Measurements from ENCODE around the gene ATP5F1D. TPM values are rescaled to one million over a fixed set of nuclear protein-coding genes. Genes with fewer than 3 reads are reported as not detected.
"Not testable (repeated sequence)": the region's sequence is repeated elsewhere in the genome, so short reads cannot be mapped to it uniquely, and the experiment has no call there.

ATP5F1D gene
- total RNA-seq, 2 donors from 2014 or later = 148 to 210 TPM

DNA sequence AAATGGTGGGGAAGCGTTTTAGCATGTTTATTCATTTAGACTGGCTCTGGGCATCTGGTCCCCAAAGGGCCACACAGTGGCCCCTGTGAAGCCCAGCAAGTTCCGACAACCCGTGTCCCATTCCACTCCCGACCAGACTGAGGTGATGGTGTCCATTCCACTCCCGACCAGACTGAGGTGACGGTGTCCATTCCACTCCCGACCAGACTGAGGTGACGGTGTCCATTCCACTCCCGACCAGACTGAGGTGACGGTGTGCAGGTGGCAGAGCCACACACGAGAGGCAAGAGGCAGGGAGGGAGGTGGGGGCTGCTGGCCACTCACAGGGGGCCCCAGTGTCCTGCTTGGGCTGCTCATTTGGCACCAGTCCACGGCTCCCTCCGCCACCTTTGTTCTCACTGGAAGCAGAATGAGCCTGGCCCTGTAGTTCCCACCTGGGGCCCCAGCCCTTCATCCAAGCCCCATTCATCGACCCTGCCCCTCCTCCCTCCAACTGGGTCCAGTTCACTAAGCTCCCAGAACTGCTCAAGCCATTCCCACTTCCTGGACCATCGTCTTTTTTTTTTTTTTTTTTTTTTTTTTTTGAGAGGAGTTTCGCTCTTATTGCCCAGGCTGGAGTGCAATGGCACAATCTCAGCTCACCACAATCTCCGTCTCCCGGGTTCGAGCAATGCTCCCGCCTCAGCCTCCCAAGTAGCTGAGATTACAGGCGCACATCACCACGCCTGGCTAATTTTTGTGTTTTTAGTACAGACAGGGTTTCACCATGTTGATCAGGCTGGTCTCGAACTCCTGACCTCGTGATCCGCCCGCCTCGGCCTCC lies 4.9 kb downstream of the ATP5F1D start:
- peaks cover 12% of the 10 kb centered on the region for H3K36me3 Mint-ChIP-seq (ENCODE audit: low read depth)
- H3K27me3 Mint-ChIP-seq; H3K27ac Mint-ChIP-seq; H3K4me3 Mint-ChIP-seq; H3K4me1 Mint-ChIP-seq; H3K9me3 Mint-ChIP-seq; ATAC-seq (replicated peaks): not testable (repeated sequence)

DNA sequence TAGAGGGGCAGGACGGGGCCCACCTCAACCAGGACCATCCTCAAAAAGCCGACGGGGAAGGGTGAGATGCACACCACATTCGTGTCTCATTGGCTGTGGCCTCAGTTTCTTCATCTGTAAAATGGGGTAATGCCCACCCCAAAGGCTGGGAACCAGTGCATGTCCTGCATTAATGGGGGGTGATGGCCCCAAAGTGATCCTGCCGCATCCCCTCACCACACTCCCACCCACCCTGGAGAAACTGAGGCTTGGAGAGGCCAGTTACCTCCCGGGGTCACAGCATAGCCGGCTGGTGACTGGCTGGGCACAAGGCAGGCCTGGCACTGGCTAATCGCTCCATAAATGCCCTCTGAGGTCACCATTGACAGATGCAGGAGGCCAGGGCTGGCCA lies 6.2 kb downstream of the ATP5F1D start:
- Mint-ChIP-seq H3K9me3 (no peaks in the 10 kb centered on the region), H3K27me3 (no peaks in the 10 kb centered on the region), H3K36me3 (ENCODE audit: low read depth) (peaks cover 25% of the 10 kb centered on the region), H3K4me3 (peak overlapping the region; percentile 47), H3K4me1 (no peaks in the 10 kb centered on the region), H3K27ac (no peak overlapping the region)
- ATAC-seq (replicated peaks) = no peak

DNA sequence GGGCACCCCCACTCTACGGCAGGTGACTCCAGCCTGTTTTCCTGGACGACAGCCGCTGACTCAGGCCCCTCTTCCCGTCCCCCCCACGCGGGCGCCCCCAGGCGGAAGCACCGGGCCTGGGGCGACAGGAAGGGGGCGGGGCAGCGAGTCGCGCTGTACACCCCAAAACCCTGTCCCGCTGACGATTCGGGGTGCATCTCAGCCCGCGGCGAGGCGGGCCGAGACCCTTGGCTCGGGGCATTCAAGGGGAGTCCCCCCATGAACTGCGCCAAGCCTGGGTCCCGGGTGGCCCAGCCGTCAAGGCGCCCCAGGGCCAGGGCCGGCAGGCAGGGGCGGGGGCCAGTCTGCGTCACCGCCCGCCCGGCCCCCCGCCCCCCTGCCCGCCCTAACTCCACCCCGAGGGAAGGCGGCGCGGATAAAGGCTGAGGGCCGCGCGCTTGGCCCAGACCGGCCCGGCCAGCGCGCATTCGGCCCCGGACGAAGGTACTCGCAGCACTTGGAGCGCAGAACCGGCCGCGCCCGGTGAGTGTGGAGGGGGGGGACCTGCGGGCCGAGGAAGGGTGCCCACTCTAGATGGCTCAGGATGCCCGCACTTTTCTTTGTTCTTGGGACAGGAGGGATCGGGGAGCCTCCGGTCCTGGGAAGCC lies 6.7 kb downstream of the ATP5F1D start, which contains the start of gene MIDN:
Gene MIDN, plus strand, starts transcription at position 445 of the 647 bp plus-strand sequence. CDS start 1,714 bp downstream, outside the sequence.
- H3K4me3 Mint-ChIP-seq = peak within 1 kb of the TSS; percentile 47
- no peak within 1 kb of the TSS for H3K27ac Mint-ChIP-seq
- no peaks in the 10 kb centered on the region for H3K4me1 Mint-ChIP-seq
- peaks cover 30% of the 10 kb centered on the region for H3K36me3 Mint-ChIP-seq (ENCODE audit: low read depth)
- no peaks in the 10 kb centered on the region for H3K9me3 Mint-ChIP-seq
- peak; percentile 42 for ATAC-seq (replicated peaks)
- no peaks in the 10 kb centered on the region for H3K27me3 Mint-ChIP-seq

- ATAC-seq (replicated peaks) = peak; percentile 20
- Mint-ChIP-seq H3K4me1 (no peaks in the 10 kb centered on the region), H3K9me3 (no peaks in the 10 kb centered on the region), H3K36me3 (ENCODE audit: low read depth) (peaks cover 36% of the 10 kb centered on the region), H3K27me3 (no peaks in the 10 kb centered on the region), H3K4me3 (peak overlapping the region; percentile 47), H3K27ac (no peak overlapping the region)
Measured at GRCh38 chr19:1248786-1249297, 7.3 kb downstream of the ATP5F1D start.

- ATAC-seq (replicated peaks) = peak; percentile 61
- Mint-ChIP-seq H3K36me3 (ENCODE audit: low read depth) (peaks cover 37% of the 10 kb centered on the region), H3K4me3 (peak overlapping the region; percentile 49), H3K9me3 (no peaks in the 10 kb centered on the region), H3K4me1 (no peaks in the 10 kb centered on the region), H3K27me3 (no peaks in the 10 kb centered on the region), H3K27ac (peak overlapping the region; percentile 73)
Measured at GRCh38 chr19:1249298-1249989, 7.9 kb downstream of the ATP5F1D start.

DNA sequence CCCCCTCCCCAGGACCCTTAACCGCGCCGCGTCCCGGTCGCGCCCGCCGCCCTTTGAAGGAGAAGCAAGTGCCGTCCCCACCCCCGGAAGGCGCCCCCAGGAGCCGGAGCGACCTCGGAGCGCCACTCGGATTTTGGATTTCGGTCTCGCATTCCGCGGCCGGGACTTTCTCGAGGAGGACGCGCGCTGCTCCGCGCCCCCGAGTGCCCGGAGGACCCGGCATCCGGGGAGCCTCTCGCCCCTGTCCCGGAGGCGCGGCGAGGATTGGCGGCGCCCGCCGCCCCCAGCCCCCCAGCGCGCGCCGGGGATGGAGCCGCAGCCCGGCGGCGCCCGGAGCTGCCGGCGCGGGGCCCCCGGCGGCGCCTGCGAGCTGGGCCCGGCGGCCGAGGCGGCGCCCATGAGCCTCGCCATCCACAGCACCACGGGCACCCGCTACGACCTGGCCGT lies 8.5 kb downstream of the ATP5F1D start:
- Mint-ChIP-seq H3K4me3 (peak overlapping the region; percentile 49), H3K27ac (peak overlapping the region; percentile 73), H3K27me3 (no peaks in the 10 kb centered on the region), H3K4me1 (no peaks in the 10 kb centered on the region), H3K36me3 (ENCODE audit: low read depth) (peaks cover 42% of the 10 kb centered on the region), H3K9me3 (no peaks in the 10 kb centered on the region)
- ATAC-seq (replicated peaks) = no peak

DNA sequence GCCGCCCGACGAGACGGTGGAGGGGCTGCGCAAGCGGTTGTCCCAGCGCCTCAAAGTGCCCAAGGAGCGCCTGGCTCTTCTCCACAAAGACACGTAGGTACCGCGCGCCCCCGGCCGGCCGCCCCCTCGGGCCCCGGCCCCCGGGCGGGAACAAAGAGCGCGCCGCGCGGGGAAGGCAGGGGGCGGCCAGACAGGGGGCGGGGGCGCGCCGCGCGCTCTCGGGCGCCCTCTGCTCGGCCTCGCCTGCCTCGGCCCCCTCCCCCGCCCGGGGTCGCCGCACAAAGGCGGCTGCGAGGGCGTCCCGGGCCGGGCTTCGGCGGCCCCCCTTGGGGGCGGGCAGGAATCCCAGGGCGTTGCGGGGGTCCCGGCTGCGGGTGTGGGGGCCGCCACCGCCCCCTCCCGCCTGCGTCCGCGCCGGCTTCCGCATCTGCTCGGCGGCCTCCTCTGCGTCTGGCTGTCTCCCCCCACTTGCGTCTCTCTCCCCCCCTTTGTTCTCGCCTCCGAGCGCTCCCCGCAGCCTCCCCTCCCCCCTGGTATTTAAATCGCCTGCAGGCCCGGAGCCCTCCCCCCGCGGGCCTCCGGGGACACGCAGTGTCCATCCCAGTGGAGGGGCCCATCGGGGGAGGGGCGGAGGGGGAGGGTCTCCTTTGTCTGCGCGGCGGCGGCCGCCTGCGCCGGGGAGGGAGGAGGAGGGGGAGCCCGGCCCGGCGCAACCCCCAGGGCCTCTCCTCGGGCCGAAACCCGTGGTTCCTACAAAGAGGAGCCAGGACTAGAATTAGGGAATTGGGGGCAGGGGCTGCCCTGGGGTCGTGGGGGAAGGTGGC lies 9.1 kb downstream of the ATP5F1D start:
- Mint-ChIP-seq H3K27ac (peak overlapping the region; percentile 92), H3K4me1 (no peaks in the 10 kb centered on the region), H3K36me3 (ENCODE audit: low read depth) (peaks cover 49% of the 10 kb centered on the region), H3K9me3 (no peaks in the 10 kb centered on the region), H3K4me3 (peak overlapping the region; percentile 93), H3K27me3 (no peaks in the 10 kb centered on the region)
- ATAC-seq (replicated peaks) = no peak

DNA sequence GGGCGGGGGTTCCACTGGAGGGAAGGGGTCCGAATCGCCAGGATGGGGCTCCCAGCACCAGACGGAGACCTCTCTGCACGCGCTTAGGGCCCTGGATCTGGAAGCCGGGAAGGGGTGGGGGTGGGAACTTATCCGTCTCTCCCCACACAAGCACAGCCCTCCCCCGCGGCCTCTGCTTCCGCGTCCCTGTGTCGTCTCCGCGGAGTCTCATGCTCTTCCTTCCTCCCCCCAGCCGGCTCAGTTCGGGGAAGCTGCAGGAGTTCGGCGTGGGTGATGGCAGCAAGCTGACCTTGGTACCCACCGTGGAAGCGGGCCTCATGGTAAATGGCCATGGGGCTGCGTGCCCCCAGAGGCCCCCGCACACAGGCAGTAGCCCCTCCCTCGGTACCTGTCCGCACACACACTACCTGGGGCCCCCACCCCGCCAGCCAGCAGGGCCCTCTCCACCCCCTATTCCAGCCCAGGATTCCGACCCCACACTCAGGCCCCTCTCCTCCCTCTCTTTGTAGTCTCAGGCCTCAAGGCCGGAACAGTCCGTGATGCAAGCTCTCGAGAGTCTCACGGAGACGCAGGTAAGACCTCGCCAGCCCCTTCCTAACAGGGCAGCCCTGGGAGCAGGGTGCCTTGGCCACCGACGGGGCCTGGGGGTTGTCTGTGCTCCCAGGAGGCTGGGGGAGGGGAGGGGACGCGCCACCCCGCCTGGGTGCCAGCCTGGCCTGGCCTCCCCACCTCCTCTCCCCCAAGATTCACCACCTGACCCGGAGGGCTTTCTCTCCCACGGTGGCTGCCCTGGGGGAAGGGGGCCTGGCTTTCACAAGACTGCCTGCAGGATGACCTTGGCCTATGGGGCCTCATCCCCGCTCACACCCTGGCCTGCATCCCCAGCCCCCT lies 10.0 kb downstream of the ATP5F1D start:
- Mint-ChIP-seq H3K4me3 (peak overlapping the region; percentile 93), H3K27me3 (no peaks in the 10 kb centered on the region), H3K36me3 (ENCODE audit: low read depth) (peaks cover 58% of the 10 kb centered on the region), H3K4me1 (no peaks in the 10 kb centered on the region), H3K27ac (peak overlapping the region; percentile 92), H3K9me3 (no peaks in the 10 kb centered on the region)
- ATAC-seq (replicated peaks) = no peak

DNA sequence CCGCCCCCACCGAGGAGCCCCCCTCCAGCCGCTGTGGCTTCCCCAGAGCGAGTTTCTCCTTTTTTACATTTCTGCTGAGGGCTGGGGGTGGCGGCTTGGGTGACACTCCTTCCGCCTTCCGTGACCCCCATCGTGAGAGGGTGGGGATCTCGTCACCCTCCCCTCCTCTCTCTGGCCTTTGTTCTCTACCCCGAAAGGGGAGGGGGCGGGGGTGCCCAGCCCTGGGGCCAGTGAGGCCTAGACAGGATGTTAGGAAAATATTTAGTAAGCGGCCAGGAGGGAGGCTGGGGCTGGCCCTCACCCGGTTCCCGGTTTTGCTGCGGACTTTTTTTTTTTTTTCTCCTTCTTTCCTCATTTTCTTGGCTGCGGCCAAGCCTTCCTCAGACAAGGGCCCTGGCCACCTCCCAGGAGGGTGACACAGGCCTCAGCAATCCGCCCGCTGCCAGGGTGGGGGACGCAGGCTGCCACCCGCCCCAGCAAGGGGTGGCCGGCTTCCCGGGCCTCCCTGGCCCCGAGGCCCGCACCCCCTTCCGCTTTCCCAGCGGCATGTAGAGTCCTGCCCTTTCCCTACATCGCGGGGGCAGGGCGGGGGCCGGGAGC lies 10.8 kb downstream of the ATP5F1D start:
- peak; percentile 14 for ATAC-seq (replicated peaks)
- Mint-ChIP-seq H3K9me3 (no peaks in the 10 kb centered on the region), H3K36me3 (ENCODE audit: low read depth) (peaks cover 64% of the 10 kb centered on the region), H3K4me1 (peaks cover under 1% of the 10 kb centered on the region), H3K27me3 (no peaks in the 10 kb centered on the region), H3K4me3 (peak overlapping the region; percentile 93), H3K27ac (peak overlapping the region; percentile 92)

- Mint-ChIP-seq H3K9me3 (no peaks in the 10 kb centered on the region), H3K36me3 (ENCODE audit: low read depth) (peaks cover 70% of the 10 kb centered on the region), H3K4me1 (peaks cover 5% of the 10 kb centered on the region), H3K27ac (peak overlapping the region; percentile 83), H3K4me3 (peak overlapping the region; percentile 93), H3K27me3 (no peaks in the 10 kb centered on the region)
- peak; percentile 53 for ATAC-seq (replicated peaks)
Measured at GRCh38 chr19:1252821-1253513, 11.4 kb downstream of the ATP5F1D start.

- Mint-ChIP-seq H3K4me3 (peak overlapping the region; percentile 93), H3K9me3 (no peaks in the 10 kb centered on the region), H3K36me3 (ENCODE audit: low read depth) (peaks cover 76% of the 10 kb centered on the region), H3K27me3 (no peaks in the 10 kb centered on the region), H3K4me1 (peaks cover 5% of the 10 kb centered on the region), H3K27ac (peak overlapping the region; percentile 83)
- ATAC-seq (replicated peaks) = no peak
Measured at GRCh38 chr19:1253514-1254080, 12.0 kb downstream of the ATP5F1D start.

DNA sequence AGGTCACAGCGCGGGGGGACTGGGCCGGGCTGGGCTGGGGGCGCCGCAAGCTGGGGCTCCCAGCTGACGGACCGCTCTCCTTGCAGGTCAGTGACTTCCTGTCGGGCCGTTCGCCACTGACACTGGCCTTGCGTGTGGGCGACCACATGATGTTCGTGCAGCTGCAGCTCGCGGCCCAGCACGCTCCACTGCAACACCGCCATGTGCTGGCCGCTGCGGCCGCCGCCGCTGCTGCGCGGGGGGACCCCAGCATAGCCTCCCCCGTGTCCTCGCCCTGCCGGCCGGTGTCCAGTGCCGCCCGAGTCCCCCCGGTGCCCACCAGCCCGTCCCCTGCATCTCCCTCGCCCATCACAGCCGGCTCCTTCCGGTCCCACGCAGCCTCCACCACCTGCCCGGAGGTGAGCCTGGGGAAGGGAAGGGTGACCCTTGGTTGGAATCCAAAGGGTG lies 12.6 kb downstream of the ATP5F1D start:
- no peak for ATAC-seq (replicated peaks)
- Mint-ChIP-seq H3K36me3 (ENCODE audit: low read depth) (peaks cover 81% of the 10 kb centered on the region), H3K27ac (no peak overlapping the region), H3K4me1 (peaks cover 5% of the 10 kb centered on the region), H3K9me3 (no peaks in the 10 kb centered on the region), H3K4me3 (no peak overlapping the region), H3K27me3 (no peaks in the 10 kb centered on the region)
